Activated CD8-positive, alpha-beta memory T cell treated with anti-CD3 and anti-CD28 coated beads for 24 hours (primary cell): ENCODE measurements around the gene GOLGA8J.
"Not testable (repeated sequence)": the region's sequence is repeated elsewhere in the genome, so short reads cannot be mapped to it uniquely, and the experiment has no call there.

ENCODE experiments used
- DNase-seq: peaks from one replicate; pipeline ENCODE4 v3.0.0-alpha.2; 2020

GOLGA8J gene

GRCh38 chr15:30097827-30098226 is 15.1 kb downstream of the GOLGA8J start:
- not testable (repeated sequence) for DNase-seq

- DNase-seq, result not testable (repeated sequence)
These were observed 20.1 kb downstream of the GOLGA8J start for GRCh38 chr15:30102890-30103289.

GRCh38 chr15:30103941-30104507 is 21.3 kb downstream of the GOLGA8J start:
- DNase-seq, result not testable (repeated sequence)

- DNase-seq, result not testable (repeated sequence)
These were observed 27.8 kb downstream of the GOLGA8J start for GRCh38 chr15:30110591-30110990.

- DNase-seq, result not testable (repeated sequence)
These were observed 47.3 kb downstream of the GOLGA8J start for GRCh38 chr15:30130066-30130465.

- not testable (repeated sequence) for DNase-seq
These were observed 52.0 kb downstream of the GOLGA8J start, which contains the start of gene GOLGA8T for GRCh38 chr15:30134751-30135150. Gene GOLGA8T, plus strand, starts transcription at chr15:30135051. Its CDS starts 98 bp downstream, at chr15:30135149.
